ENCODE data around the gene IDH3A. TPM values are rescaled to one million over a fixed set of nuclear protein-coding genes. Genes with fewer than 3 reads are reported as not detected.

Gene IDH3A
- total RNA-seq, 2 donors from 2014 or later = 50.9 to 138 TPM

- ATAC-seq (ENCODE audit: insufficient number of reproducible peaks, low FRiP score, low read depth) = no peak
- no peak for DNase-seq (ENCODE audit: low spot score)
- H3K27me3 ChIP-seq (replicated peaks; ENCODE audit: insufficient read depth) = no peaks in the 10 kb centered on the region
These were observed 58.6 kb downstream of the IDH3A start for GRCh38 chr15:78207641-78208340.

GRCh38 chr15:78208341-78208844, 59.2 kb downstream of the IDH3A start:
- Histone ChIP-seq H3K27ac (no peak overlapping the region), H3K4me3 (no peak overlapping the region), H3K9me3 (no peaks in the 10 kb centered on the region), H3K4me1 (ENCODE audit: control insufficient read depth in 1 of 2, low read depth in 2 of 2) (no peaks in the 10 kb centered on the region), H3K36me3 (no peaks in the 10 kb centered on the region), H3K27me3 (replicated peaks; ENCODE audit: insufficient read depth) (no peaks in the 10 kb centered on the region)
- TF ChIP-seq CTCF (IDR thresholded peaks at IDR 0.05) = no peak
- ATAC-seq (ENCODE audit: insufficient number of reproducible peaks, low FRiP score, low read depth) (no peak), DNase-seq (ENCODE audit: low spot score) (no peak)

More at GRCh38 chr15:78207641-78208340, 58.6 kb downstream of the IDH3A start:
- Histone ChIP-seq H3K4me1 (ENCODE audit: control insufficient read depth in 1 of 2, low read depth in 2 of 2) (no peaks in the 10 kb centered on the region), H3K4me3 (no peak overlapping the region), H3K36me3 (no peaks in the 10 kb centered on the region), H3K27ac (no peak overlapping the region), H3K9me3 (no peaks in the 10 kb centered on the region)
- TF ChIP-seq CTCF (IDR thresholded peaks at IDR 0.05) = no peak

- Histone ChIP-seq H3K4me3 (no peak overlapping the region), H3K4me1 (ENCODE audit: control insufficient read depth in 1 of 2, low read depth in 2 of 2) (no peaks in the 10 kb centered on the region), H3K9me3 (no peaks in the 10 kb centered on the region), H3K27ac (no peak overlapping the region), H3K36me3 (no peaks in the 10 kb centered on the region), H3K27me3 (replicated peaks; ENCODE audit: insufficient read depth) (no peaks in the 10 kb centered on the region)
- ATAC-seq (ENCODE audit: insufficient number of reproducible peaks, low FRiP score, low read depth) (no peak), DNase-seq (ENCODE audit: low spot score) (no peak)
- no peak for TF ChIP-seq CTCF (IDR thresholded peaks at IDR 0.05)
These were observed 59.9 kb downstream of the IDH3A start for GRCh38 chr15:78208887-78209645.

- no peak overlapping the region for H3K27ac ChIP-seq
These were observed 60.6 kb downstream of the IDH3A start for GRCh38 chr15:78209646-78210348.

More at GRCh38 chr15:78209646-78210348, 60.6 kb downstream of the IDH3A start:
- ATAC-seq (ENCODE audit: insufficient number of reproducible peaks, low FRiP score, low read depth) (no peak), DNase-seq (ENCODE audit: low spot score) (no peak)
- H3K36me3 ChIP-seq = no peaks in the 10 kb centered on the region
- TF ChIP-seq CTCF (IDR thresholded peaks at IDR 0.05) = no peak
- H3K9me3 ChIP-seq = no peaks in the 10 kb centered on the region
- no peaks in the 10 kb centered on the region for H3K4me1 ChIP-seq (ENCODE audit: control insufficient read depth in 1 of 2, low read depth in 2 of 2)
- no peak overlapping the region for H3K4me3 ChIP-seq
- no peaks in the 10 kb centered on the region for H3K27me3 ChIP-seq (replicated peaks; ENCODE audit: insufficient read depth)
